Nephron (organoid): Measurements from ENCODE around the gene AKAP9.

Source experiments
- H3K27ac Mint-ChIP-seq, 3 experiments: 2 replicates each; pipeline ENCODE4 v1.8.0; 2020; ENCODE audit warnings: mixed read lengths in 3 of 3, mild to moderate bottlenecking in 2 of 3, moderate library complexity in 1 of 3
- H3K27me3 Mint-ChIP-seq: 2 replicates; pipeline ENCODE4 v1.8.0; 2021; ENCODE audit warnings: low read depth, mild to moderate bottlenecking, moderate library complexity, mixed read lengths
- H3K36me3 Mint-ChIP-seq: 2 replicates; pipeline ENCODE4 v1.8.0; 2020; ENCODE audit warnings: low read depth, mixed read lengths
- H3K4me1 Mint-ChIP-seq: 2 replicates; pipeline ENCODE4 v1.8.0; 2020; ENCODE audit warnings: mixed read lengths
- H3K4me3 Mint-ChIP-seq, 3 experiments: 2 replicates each; pipeline ENCODE4 v1.8.0; 2020; ENCODE audit warnings: mild to moderate bottlenecking in 3 of 3, mixed read lengths in 3 of 3, moderate library complexity in 2 of 3
- H3K9me3 Mint-ChIP-seq: 2 replicates; pipeline ENCODE4 v1.8.0; 2020; ENCODE audit warnings: mixed read lengths
- CTCF ChIP-seq, 3 experiments: fragments of 200-600 bp; sonication (generic); IDR thresholded peaks; one replicate each; pipeline ENCODE4 v1.5.0; 2021; ENCODE audit warnings: antibody characterized with exemption in 3 of 3; ENCODE audit not compliant: unreplicated experiment in 3 of 3

AKAP9 gene

DNA sequence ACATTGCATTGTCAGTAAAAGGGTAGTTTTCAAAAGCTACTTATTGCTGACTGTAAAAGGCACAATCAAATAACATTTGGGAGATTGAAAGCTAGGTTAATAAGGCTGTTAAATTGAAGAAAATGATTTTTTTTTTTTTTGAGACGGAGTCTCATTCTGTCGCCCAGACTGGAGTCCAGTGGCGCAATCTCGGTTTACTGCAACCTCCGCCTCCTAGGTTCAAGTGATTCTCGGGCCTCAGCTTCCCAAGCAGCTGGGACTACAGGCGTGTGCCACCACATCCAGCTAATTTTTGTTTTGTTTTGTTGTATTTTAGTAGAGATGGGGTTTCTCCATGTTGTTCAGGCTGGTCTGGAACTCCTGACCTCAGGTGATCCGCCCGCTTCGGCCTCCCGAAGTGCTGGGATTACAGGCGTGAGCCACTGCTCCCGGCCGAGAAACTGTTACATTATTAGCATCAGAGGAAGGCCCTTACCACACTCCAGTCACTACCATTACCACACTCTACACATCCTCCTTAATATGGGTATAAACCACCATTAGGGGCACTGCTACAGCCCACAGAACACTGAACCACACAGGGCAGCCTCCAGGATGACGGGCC lies 192.6 kb downstream of the AKAP9 start:
- H3K4me3 Mint-ChIP-seq = peak overlapping the region; percentile 97 to 100 (median 99)
- peak overlapping the region; percentile 93 to 100 (median 100) for H3K27ac Mint-ChIP-seq
- H3K36me3 Mint-ChIP-seq = peaks cover 27% of the 10 kb centered on the region
- no peak for TF ChIP-seq CTCF (IDR thresholded peaks at IDR 0.05; ENCODE audit: unreplicated experiment in 3 of 3)
- no peaks in the 10 kb centered on the region for H3K27me3 Mint-ChIP-seq
- peaks cover 49% of the 10 kb centered on the region for H3K4me1 Mint-ChIP-seq
- H3K9me3 Mint-ChIP-seq = no peaks in the 10 kb centered on the region

DNA sequence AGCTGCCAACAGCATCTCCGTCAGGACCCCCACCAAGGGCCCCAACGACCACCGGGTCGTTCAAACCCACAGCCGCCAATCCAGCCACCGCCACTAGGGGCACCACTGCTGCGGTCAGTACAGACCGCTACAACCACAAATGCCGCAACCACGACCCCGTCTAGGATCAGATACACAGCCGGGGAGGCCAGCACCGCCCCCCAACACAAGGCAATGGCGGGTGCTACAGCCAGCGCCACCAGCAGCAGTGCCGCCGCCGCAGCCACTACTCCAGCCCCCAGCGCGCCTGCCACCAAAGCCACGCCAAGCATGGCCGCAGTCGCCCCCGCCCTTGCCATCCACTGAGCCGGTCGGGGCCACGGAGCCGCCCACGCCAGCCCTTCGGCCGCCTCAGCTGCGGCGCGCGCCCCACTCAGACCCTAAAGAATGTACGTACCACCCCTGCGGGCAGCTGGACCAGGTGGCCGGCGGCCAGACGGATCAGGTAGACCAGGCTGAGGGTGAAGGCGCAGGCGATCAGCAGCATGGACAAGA lies 193.1 kb downstream of the AKAP9 start:
- Mint-ChIP-seq H3K36me3 (peaks cover 23% of the 10 kb centered on the region), H3K4me1 (peaks cover 49% of the 10 kb centered on the region), H3K9me3 (no peaks in the 10 kb centered on the region), H3K27me3 (no peaks in the 10 kb centered on the region), H3K27ac (peak overlapping the region; percentile 100), H3K4me3 (peak overlapping the region; percentile 97 to 100 (median 99))
- peak; percentile 92 to 97 (median 94) for TF ChIP-seq CTCF (IDR thresholded peaks at IDR 0.05; ENCODE audit: unreplicated experiment in 3 of 3)

DNA sequence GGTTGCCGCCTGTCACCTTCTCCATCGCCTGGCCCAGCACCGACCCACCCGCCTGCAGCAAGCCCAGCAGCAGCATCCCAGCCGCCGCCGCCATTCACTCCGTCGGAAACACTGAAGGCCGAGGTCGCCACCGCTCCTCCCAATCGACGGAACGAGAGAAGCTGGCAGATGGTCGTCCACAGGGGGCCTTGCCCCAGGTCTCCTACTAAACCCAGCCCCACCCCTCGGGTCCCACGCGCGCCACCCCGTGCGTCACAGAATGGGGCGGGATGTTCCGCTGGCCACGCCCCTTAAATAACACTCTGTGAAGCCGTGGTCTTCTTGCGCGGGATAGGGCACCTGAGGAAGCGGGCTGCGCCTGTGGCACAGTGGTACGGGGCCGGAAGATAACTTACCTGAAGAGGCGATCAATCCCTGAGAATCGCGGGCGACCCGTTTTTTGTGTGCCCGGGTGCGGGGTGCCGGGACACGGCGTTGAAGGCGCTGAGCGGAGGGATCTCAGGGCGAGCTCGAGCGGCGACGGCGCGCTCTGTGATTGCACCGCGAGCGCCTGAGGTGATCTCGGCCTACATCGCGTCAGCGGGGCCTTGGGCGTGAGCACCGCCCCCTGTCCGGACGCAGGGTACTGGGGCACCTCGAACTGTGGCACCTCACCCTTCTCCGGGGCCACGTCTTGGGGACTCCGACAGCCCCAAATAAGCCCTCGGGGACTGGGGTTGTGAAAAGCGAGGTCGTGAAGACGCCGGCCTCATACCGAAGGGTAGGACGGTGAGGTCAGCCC lies 193.8 kb downstream of the AKAP9 start, which contains the start of gene CYP51A1:
CYP51A1 (minus strand) TSS at position 207 of the 781 bp plus-strand sequence; CDS start at position 94, 113 bp downstream.
- Mint-ChIP-seq H3K27ac (peak within 1 kb of the TSS; percentile 100), H3K4me1 (peaks cover 49% of the 10 kb centered on the region), H3K4me3 (peak within 1 kb of the TSS; percentile 97 to 100 (median 99)), H3K9me3 (no peaks in the 10 kb centered on the region), H3K27me3 (no peaks in the 10 kb centered on the region), H3K36me3 (peaks cover 17% of the 10 kb centered on the region)
- no peak for TF ChIP-seq CTCF (IDR thresholded peaks at IDR 0.05; ENCODE audit: unreplicated experiment in 3 of 3)

GRCh38 chr7:92135052-92135889 lies 194.6 kb downstream of the AKAP9 start:
- Mint-ChIP-seq H3K9me3 (no peaks in the 10 kb centered on the region), H3K4me3 (peak overlapping the region; percentile 97 to 100 (median 99)), H3K4me1 (peaks cover 44% of the 10 kb centered on the region), H3K27ac (peak overlapping the region; percentile 100), H3K27me3 (no peaks in the 10 kb centered on the region), H3K36me3 (peaks cover 9% of the 10 kb centered on the region)
- no peak for TF ChIP-seq CTCF (IDR thresholded peaks at IDR 0.05; ENCODE audit: unreplicated experiment in 3 of 3)

DNA sequence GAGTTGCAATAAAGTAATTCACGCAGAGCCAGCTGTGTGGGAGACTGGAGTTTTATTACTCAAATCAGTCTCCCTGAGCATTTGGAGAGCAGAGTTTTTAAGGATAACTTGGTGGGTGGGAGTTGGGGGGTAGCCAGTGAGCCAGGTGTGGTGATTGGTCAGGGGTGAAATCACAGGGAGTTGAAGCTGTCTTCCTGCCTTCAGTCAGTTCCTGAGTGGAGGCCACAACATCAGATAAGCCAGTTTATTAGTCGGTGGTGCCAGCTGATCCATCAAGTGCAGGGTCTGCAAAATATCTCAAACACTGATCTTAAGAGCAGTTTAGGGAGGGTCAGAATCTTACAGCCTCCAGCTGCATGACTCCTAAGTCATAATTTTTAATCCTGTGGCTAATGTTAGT lies 196.9 kb downstream of the AKAP9 start:
- TF ChIP-seq CTCF (IDR thresholded peaks at IDR 0.05; ENCODE audit: unreplicated experiment in 3 of 3) = no peak
- Mint-ChIP-seq H3K27me3 (no peaks in the 10 kb centered on the region), H3K4me1 (peaks cover 25% of the 10 kb centered on the region), H3K9me3 (peaks cover 9% of the 10 kb centered on the region), H3K4me3 (peak overlapping the region in 2 of 3 experiments; percentile 68 to 70), H3K27ac (peak overlapping the region; percentile 90 to 96 (median 96)), H3K36me3 (no peaks in the 10 kb centered on the region)
